Activated CD8-positive, alpha-beta memory T cell treated with anti-CD3 and anti-CD28 coated beads, Interleukin-2, amount 50 U/mL, for 48 hours (primary cell): ENCODE results near the gene MYRF.
A peak's percentile ranks its signal among the peaks of the same experiment; 100 is the strongest.

ENCODE experiments used
- DNase-seq: peaks from one replicate; pipeline ENCODE4 v3.0.0-alpha.2; 2020

Gene MYRF

DNA sequence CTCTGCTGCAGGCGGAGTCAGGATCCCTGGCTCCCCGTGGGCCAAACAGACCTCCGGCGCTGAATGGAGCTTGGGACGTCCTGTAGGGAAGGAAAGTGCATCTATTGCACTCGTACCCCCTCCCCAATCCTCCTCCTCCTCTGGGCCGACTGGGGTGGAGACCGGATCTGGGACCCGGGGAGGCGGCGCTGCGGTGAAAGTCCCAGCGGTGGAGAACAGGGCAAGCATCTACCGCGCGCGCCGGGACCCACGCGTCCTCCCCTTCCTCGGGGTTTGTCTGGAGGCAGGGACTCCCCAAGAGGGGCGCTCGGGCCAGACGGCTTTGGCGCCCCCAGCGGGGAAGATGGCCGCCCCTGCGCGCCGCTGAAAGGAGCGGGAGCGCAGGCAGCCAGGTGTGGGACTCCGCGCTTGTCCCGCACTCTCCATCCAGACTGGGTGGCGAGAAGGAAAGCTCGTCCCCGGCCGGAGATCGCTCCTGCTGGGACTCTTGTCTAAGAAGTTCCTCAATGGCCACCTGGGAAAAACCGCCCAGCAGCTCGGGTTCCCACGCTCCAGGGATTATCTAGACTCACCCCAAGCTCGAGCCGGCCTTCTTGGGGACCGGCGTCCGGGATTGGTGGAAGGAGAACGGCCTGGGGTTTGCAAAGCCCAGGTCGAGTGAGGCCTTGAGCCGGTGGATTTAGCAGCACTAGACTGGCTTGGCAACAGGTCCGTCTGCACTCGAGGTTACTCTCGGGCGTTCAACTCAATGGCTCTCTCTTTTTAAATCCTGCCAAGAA is 76.4 kb downstream of the MYRF start:
- DNase-seq: peak; percentile 79

DNA sequence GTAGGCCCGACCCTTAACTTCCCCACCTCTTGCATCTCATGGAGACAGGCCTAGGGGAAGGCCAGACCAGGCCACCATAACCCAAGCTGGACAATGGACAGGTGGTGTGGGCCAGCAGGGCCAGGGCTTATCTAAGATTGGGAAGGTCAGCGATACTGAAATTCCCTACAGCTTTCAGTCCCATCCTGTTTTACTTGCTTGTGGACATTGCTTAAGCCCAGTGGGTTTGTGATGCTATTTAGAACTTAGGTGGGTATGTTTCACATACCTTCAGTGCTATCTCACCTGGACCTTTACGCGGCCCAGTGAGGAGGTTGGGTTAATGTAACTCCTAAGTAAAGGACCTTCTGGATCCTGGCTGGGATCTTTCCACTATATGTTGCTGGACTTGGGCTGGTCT is 77.4 kb downstream of the MYRF start:
- DNase-seq: no peak

DNA sequence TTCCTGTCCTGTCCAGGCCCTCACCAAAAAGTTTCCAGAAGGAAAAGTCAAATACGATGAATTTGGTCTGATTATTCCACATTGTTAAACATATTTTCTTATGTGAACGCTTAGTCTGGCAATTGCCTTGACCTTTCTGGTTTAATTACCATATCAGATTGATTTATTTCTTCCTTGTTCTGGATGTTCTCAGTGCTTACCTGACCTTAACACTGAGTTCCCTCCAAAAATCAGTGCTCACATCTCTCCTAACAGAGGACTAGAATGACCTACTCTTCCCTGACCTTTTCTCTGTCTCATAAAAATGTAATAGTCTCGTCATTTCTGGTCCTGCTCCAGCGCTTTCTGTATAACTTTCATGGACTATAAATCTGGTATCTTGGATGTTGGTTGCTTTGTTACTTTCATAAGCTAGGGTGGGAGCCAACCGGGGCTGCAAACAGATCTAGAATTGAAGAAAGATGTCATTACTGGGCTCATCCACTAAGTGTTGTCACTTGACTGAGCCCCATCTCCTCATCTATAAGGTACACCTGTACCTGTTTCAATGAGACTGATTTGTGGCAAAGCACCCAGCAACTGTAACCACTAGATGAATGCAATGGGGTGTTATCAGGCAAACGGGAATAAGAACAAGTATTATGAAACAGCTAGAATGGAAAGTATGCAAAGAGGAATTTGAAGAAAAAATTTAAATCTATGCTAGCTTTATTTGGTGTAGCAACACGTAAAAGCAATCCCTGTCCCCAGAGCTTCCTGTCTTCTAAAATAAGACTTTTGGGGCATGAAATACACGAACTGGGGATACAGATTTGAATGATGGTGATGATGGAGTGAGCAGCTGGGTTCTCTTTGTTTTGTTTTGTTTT is 78.0 kb downstream of the MYRF start:
- DNase-seq: no peak

DNA sequence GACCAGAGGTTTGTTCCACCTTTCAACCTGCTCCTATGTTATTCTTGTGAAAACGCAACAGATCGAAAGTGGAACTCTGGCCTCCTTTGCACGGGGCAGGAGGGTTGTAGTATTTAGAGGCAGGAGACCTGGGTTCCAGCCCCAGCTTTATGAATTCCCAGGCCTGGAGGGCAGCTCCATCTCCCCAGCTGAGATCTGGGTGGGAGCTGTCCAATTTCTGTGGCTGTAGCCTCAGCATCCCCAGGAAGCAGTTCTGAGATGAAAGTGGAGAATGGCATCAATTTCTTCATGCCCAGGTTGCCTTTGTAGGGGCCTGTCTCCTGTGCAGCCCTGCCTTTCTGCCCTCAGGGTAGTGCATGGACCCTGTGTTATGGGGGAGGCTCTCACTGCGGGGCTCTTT is 79.8 kb downstream of the MYRF start:
- no peak for DNase-seq

DNA sequence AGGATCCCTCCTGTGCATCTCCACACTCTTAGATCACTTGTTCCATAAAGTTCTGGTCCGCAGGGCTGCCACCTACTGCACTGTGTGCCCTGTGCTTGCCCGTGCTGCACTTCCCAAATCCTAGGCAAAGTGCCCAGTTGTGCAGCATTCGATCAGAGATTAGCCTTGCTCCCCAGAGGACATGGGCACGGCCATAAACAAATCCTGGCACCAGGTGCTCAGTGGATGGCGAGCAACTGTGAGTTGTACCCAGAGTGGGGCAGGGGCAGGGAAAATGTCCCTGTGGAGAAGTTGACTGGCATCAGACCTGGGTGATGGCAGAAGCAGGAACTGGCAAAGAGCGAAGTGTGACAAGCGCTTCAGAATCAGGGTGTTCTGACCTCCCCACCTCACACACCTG is 80.3 kb downstream of the MYRF start:
- no peak for DNase-seq

DNA sequence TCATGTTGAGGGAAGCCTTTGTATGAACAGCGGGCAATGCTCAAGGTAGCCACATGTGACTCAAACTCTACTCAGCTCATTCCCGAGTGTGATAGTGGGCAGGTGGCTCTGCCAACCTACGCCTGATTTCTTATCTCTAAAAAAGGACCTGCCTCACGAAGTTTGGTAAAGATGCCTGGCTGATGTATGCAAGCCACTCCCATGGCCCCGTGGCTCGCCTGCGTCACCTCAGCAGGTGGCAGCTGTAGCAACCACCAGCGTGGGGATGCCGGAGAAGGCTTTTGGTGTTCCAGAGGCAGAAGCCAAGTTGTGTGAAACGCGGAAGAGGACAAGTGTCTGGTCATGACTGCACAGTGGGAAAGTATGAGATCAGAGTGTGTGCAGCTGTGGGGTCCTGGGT is 81.0 kb downstream of the MYRF start:
- DNase-seq: no peak

DNA sequence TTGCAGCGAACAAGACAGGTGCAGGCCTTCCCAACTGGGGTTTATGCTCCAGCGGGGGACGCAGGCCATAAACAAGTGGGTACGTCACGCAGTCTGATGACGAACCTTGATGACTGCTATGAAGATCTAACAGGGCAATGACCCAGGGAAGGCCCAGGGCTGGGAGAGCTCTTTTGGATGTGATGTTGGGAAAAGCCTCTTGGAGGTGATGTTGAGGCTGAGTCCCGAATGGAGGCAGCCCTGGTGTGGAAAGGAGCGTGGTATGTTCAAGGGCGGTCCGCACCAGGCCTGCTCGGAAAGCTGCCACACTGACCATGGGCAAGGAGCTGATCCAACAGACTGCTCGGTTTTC is 81.5 kb downstream of the MYRF start:
- DNase-seq: no peak

DNA sequence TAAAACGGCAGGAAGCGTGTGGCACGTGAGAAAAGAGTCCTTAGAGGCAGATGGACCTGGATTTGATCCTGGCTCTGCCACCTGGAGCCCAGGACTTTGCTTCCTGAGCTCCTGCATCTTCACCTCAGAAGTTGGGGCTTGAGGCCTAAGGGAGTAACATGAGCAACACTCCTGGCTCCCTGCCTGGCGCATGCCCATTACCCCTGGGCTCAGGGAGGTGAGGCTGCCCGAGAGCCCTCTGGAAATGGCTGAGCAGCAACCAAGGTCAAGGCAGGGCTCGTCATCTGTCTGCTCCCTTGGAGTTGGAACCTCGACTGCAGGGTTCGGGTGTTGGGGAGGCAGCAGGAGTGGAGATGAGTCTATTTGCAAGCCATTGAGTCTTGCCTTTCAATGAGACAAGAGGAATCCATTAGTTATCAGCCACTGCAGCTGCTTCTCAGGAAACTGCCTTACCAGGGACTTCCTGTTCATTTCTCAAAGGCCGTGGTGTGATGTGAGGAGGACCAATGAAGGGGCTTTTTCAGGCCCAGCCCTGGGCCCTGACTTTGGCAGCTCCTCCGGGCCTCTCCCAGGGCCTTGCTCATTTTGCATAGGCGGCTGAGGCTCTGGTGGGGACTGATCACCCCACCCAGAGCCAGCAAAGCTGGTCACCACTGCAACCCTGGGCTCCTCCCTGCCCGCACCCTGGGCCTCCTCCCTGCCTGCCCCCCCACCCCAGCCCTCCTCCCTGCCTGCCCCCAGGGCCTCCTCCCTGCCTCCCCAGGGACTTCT is 82.0 kb downstream of the MYRF start:
- DNase-seq: peak; percentile 77

DNA sequence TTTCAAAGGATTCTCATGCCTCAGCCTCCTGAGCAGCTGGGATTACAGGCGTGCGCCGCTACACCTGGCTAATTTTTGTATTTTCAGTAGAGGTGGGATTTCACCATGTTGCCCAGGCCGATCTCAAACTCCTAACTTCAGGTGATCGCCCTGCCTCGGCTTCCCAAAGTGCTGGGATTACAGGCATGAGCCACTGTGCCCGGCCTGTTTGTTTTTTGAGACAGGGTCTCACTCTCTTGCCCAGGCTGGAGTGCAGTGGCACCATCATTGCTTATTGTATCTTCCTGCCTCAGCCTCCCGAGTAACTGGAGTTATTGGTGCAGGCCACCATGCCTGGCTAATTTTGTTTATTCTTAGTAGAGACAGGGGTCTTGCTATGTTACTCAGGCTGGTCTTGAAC is 83.8 kb downstream of the MYRF start:
- DNase-seq: no peak

DNA sequence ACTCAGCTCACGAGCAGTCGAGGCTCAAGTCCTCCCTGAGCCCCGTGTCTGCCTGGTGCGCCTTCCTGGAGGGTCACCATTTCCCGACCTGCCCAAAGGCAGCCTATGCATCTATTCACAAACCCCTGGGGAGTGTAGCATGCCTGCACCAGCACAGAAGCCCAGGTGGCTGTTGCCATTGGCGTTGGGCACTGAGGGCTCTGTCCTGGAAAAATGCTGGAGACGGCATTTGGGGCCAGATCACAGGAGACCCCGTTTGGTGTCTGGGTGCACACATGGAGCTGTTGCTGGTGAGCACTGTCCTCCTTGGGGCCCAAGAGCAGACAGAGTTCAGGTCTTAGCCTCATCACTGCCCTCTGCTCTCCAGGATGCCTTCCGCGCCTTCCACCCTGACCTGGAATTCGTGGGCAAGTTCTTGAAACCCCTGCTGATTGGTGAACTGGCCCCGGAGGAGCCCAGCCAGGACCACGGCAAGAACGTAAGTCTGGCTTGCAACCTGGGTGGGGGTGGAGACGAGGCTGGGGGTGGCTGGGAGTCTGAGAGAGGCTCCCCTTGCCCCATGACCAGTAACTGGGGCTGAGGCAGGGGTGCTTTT is 85.1 kb downstream of the MYRF start:
- DNase-seq: no peak
